H1 (cell line): ENCODE data around the gene MACROD2. TPM values are rescaled to one million over a fixed set of nuclear protein-coding genes. Genes with fewer than 3 reads are reported as not detected.

Experiments used
- BCL11A ChIP-seq, 2 experiments: IDR thresholded peaks; one replicate each; pipeline ENCODE4 v1.6.1; 2011; ENCODE audit warnings: low read depth in 2 of 2, low read length in 2 of 2, mild to moderate bottlenecking in 2 of 2
- CREB1 ChIP-seq: IDR thresholded peaks from 2 replicates; pipeline ENCODE4 v1.6.1; 2012; ENCODE audit warnings: inconsistent platforms
- EZH2 ChIP-seq: fragments of 200-600 bp; sonication (generic); IDR thresholded peaks from 2 replicates; pipeline ENCODE4 v1.7.1; 2012; ENCODE audit warnings: low read depth, mild to moderate bottlenecking, moderate library complexity, low read length, inconsistent platforms; ENCODE audit not compliant: severe bottlenecking
- GABPA ChIP-seq: IDR thresholded peaks from 2 replicates; pipeline ENCODE4 v1.6.1; 2011; ENCODE audit warnings: mild to moderate bottlenecking, low read length, moderate library complexity, borderline replicate concordance; ENCODE audit not compliant: insufficient read depth
- SIX5 ChIP-seq: IDR thresholded peaks from 2 replicates; pipeline ENCODE4 v1.6.1; 2011; ENCODE audit warnings: mild to moderate bottlenecking, low read depth, low read length
- SUZ12 ChIP-seq: fragments of 200-600 bp; sonication (generic); IDR thresholded peaks from 2 replicates; pipeline ENCODE4 v1.6.1; 2012; ENCODE audit warnings: mild to moderate bottlenecking, inconsistent platforms, low read length, moderate library complexity, mixed read lengths
- polyA plus RNA-seq, 7 experiments: library from polyadenylated mRNA; depleted of rRNA in 3 of 7; stranded (reverse) in 5 of 7; unstranded in 2 of 7; fragments of >200 nt in 5 of 7; fragments of 200-250 nt in 2 of 7; gene quantifications; 1 replicate in 5 of 7; 2 replicates in 1 of 7; 4 replicates in 1 of 7; pipeline versions ENCODE4 v1.2.1 to v1.2.3, GENCODE V29; 2011 to 2013; ENCODE audit warnings: missing spikeins in 2 of 7, mixed read lengths in 2 of 7
- total RNA-seq: library from RNA; stranded (reverse); fragmentation: NEBNext Ultra II Directional; extraction: Animal tissue kit (Norgen Biotek cat#: 25700); gene quantifications from 2 replicates; pipeline ENCODE4 v1.2.1, GENCODE V29; 2021

MACROD2 gene
- total and polyA plus RNA-seq, 2 of the 8 experiments (the other 6 are each of a cell fraction or from before 2014, with no cell fraction given): 0.70 to 3.9 TPM

- TF ChIP-seq SIX5 (no peak), GABPA (no peak), CREB1 (no peak), EZH2 (no peak), SUZ12 (no peak), BCL11A (IDR thresholded peaks at IDR 0.05; ENCODE audit: low read depth in 2 of 2, low read length in 2 of 2) (no peak)
Measured at GRCh38 chr20:14724036-14724435, 728.7 kb downstream of the MACROD2 start (continued).
